Astrocyte (in vitro differentiated cells and primary cell): Measurements from ENCODE around the gene CPPED1. TPM values are rescaled to one million over a fixed set of nuclear protein-coding genes. Genes with fewer than 3 reads are reported as not detected.
"Not testable (repeated sequence)": the region's sequence is repeated elsewhere in the genome, so short reads cannot be mapped to it uniquely, and the experiment has no call there.

Experiments used
- DNase-seq: peaks from one replicate; pipeline ENCODE4 v3.0.0-alpha.2; 2010; ENCODE audit warnings: low read depth
- FAIRE-seq: peaks from 2 replicates; lab custom pipeline; 2011; peaks lifted over from hg19 to GRCh38; lab: Jason Lieb, UNC
- H2AFZ ChIP-seq: 2 replicates; pipeline ENCODE4 v1.6.0; 2012; ENCODE audit warnings: low read depth, low read length, inconsistent platforms
- H3K27ac ChIP-seq: 2 replicates; pipeline ENCODE4 v1.5.1; 2011; ENCODE audit warnings: low read depth, low read length, inconsistent platforms
- H3K27me3 ChIP-seq: 2 replicates; pipeline ENCODE4 v1.6.0; 2011; ENCODE audit warnings: low read length, inconsistent platforms; ENCODE audit not compliant: insufficient read depth
- H3K36me3 ChIP-seq: 2 replicates; pipeline ENCODE4 v1.5.1; 2011; ENCODE audit warnings: low read length, inconsistent platforms; ENCODE audit not compliant: insufficient read depth
- H3K4me1 ChIP-seq: 2 replicates; pipeline ENCODE4 v1.5.1; 2011; ENCODE audit warnings: low read length, inconsistent platforms; ENCODE audit not compliant: insufficient read depth
- H3K4me2 ChIP-seq: 2 replicates; pipeline ENCODE4 v1.6.0; 2012; ENCODE audit warnings: low read length, inconsistent platforms
- H3K4me3 ChIP-seq: 2 replicates; pipeline ENCODE4 v1.5.1; 2011; ENCODE audit warnings: low read depth, mild to moderate bottlenecking, low read length, inconsistent platforms; ENCODE audit not compliant: insufficient read depth
- H3K79me2 ChIP-seq: 2 replicates; pipeline ENCODE4 v1.6.0; 2012; ENCODE audit warnings: mild to moderate bottlenecking, low read length, inconsistent platforms; ENCODE audit not compliant: insufficient read depth
- H3K9ac ChIP-seq: 2 replicates; pipeline ENCODE4 v1.6.0; 2012; ENCODE audit warnings: mild to moderate bottlenecking, low read length, inconsistent platforms
- H3K9me3 ChIP-seq: 2 replicates; pipeline ENCODE4 v1.5.1; 2012; ENCODE audit warnings: low read depth, mild to moderate bottlenecking, low read length, inconsistent platforms; ENCODE audit not compliant: insufficient read depth
- H4K20me1 ChIP-seq: 2 replicates; pipeline ENCODE4 v1.6.0; 2012; ENCODE audit warnings: low read length, inconsistent platforms; ENCODE audit not compliant: insufficient read depth
- H3K27ac Mint-ChIP-seq: one replicate; pipeline ENCODE4 v1.8.0; 2021; ENCODE audit warnings: mild to moderate bottlenecking, mixed read lengths; ENCODE audit not compliant: unreplicated experiment
- H3K27me3 Mint-ChIP-seq: one replicate; pipeline ENCODE4 v1.8.0; 2021; ENCODE audit warnings: low read depth, mixed read lengths; ENCODE audit not compliant: unreplicated experiment
- H3K36me3 Mint-ChIP-seq: one replicate; pipeline ENCODE4 v1.8.0; 2021; ENCODE audit warnings: low read depth, mixed read lengths; ENCODE audit not compliant: unreplicated experiment
- H3K4me1 Mint-ChIP-seq: one replicate; pipeline ENCODE4 v1.8.0; 2021; ENCODE audit warnings: low read depth, mixed read lengths; ENCODE audit not compliant: unreplicated experiment
- H3K4me3 Mint-ChIP-seq: one replicate; pipeline ENCODE4 v1.8.0; 2021; ENCODE audit warnings: mild to moderate bottlenecking, moderate library complexity, mixed read lengths; ENCODE audit not compliant: unreplicated experiment
- H3K9me3 Mint-ChIP-seq: one replicate; pipeline ENCODE4 v1.8.0; 2021; ENCODE audit warnings: mild to moderate bottlenecking, mixed read lengths; ENCODE audit not compliant: unreplicated experiment
- EZH2 ChIP-seq: IDR thresholded peaks from 2 replicates; pipeline ENCODE4 v1.6.1; 2012; ENCODE audit warnings: mild to moderate bottlenecking, low read length, inconsistent platforms; ENCODE audit not compliant: insufficient read depth
- total RNA-seq: library from RNA; stranded (reverse); gene quantifications from 2 replicates; pipeline ENCODE4 v1.2.1, GENCODE V29; 2021
- TF ChIP-seq, protein P1 (sequence below): IDR thresholded peaks from 2 replicates; pipeline ENCODE4 v1.5.1; 2011; ENCODE audit warnings: low read depth, mild to moderate bottlenecking, inconsistent platforms, low read length, moderate library complexity; ENCODE audit not compliant: insufficient read depth

Gene CPPED1
- total RNA-seq, 1 donor from 2014 or later = 28.5 TPM

DNA sequence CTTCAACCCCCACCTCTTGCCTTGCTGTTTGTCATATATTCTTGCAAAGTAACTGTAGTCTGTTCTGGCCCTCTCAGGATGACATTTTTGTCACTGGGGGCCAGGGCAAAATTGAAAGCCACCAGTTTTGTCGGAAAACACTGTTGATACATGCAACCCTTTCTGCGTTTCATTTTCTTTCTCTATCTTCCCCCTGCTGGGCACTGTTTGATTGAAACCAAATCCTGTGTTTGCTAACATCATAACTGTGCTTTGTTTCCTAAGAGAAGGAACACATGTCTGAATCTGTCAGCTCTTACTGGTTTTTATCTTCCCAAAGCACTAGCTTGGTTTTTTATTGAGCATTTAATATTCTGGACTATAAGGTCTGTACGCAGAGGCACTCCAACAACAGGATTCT lies 11.7 kb upstream of the CPPED1 start:
- Histone ChIP-seq H3K4me1 (no peaks in the 10 kb centered on the region), H3K36me3 (no peaks in the 10 kb centered on the region), H3K9me3 (no peaks in the 10 kb centered on the region), H3K27me3 (no peaks in the 10 kb centered on the region), H3K79me2 (no peaks in the 10 kb centered on the region), H3K27ac (no peak overlapping the region), H2AFZ (no peak overlapping the region), H4K20me1 (no peaks in the 10 kb centered on the region), H3K9ac (no peak overlapping the region), H3K4me3 (no peak overlapping the region), H3K4me2 (no peak overlapping the region)
- Mint-ChIP-seq H3K36me3 (no peaks in the 10 kb centered on the region), H3K27ac (no peak overlapping the region), H3K4me3 (no peak overlapping the region), H3K4me1 (no peaks in the 10 kb centered on the region), H3K9me3 (peaks cover 7% of the 10 kb centered on the region), H3K27me3 (no peaks in the 10 kb centered on the region)
- TF ChIP-seq, protein P1, sequence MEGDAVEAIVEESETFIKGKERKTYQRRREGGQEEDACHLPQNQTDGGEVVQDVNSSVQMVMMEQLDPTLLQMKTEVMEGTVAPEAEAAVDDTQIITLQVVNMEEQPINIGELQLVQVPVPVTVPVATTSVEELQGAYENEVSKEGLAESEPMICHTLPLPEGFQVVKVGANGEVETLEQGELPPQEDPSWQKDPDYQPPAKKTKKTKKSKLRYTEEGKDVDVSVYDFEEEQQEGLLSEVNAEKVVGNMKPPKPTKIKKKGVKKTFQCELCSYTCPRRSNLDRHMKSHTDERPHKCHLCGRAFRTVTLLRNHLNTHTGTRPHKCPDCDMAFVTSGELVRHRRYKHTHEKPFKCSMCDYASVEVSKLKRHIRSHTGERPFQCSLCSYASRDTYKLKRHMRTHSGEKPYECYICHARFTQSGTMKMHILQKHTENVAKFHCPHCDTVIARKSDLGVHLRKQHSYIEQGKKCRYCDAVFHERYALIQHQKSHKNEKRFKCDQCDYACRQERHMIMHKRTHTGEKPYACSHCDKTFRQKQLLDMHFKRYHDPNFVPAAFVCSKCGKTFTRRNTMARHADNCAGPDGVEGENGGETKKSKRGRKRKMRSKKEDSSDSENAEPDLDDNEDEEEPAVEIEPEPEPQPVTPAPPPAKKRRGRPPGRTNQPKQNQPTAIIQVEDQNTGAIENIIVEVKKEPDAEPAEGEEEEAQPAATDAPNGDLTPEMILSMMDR = no peak
- no peak for TF ChIP-seq EZH2
- FAIRE-seq = no peak
- DNase-seq = no peak

DNA sequence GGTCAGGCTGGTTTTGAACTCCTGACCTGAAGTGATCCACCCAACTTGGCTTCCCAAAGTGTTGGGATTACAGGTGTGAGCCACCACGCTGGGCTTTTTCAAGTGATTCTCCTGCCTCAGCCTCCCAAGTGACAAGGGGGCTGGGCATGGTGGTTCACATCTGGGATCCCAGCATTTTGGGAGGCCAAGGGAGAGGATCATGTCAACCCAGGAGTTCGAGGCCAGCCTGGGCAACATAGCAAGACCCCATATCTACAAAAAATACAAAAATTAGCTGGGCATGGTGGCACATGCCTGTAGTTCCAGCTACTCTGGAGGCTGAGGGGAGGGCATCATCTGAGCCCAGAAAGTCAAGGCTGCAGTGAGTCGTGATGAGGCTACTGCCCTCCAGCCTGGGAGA lies 10.0 kb upstream of the CPPED1 start:
- not testable (repeated sequence) for H3K4me2 ChIP-seq, H3K4me3 Mint-ChIP-seq, H3K27ac ChIP-seq, H3K9ac ChIP-seq, H3K27ac Mint-ChIP-seq, H3K79me2 ChIP-seq, H3K9me3 ChIP-seq, H2AFZ ChIP-seq, H3K27me3 ChIP-seq, DNase-seq, H3K4me3 ChIP-seq, H3K4me1 ChIP-seq, H3K4me1 Mint-ChIP-seq, H3K36me3 ChIP-seq, H3K27me3 Mint-ChIP-seq, H4K20me1 ChIP-seq, H3K36me3 Mint-ChIP-seq, FAIRE-seq, H3K9me3 Mint-ChIP-seq

DNA sequence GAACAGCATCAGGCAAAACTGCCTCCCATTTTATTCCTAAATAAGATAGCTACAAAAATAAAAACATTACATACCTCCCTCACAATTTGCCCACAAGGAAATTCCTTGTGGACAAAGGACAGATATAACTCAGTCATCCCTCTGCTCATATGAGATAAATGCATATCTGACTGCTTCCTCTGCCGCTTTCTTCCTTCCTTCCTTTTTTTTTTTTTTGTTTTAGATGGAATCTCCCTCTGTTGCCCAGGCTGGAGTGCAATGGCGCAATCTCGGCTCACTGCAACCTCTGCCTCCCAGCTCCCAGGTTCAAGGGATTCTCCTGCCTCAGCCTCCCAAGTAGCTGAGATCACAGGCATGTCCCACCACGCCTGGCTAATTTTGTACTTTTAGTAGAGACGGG lies 9.6 kb upstream of the CPPED1 start:
- not testable (repeated sequence) for H3K36me3 ChIP-seq, H4K20me1 ChIP-seq, H3K9me3 Mint-ChIP-seq, H3K27ac Mint-ChIP-seq, H3K4me1 ChIP-seq, H2AFZ ChIP-seq, H3K79me2 ChIP-seq, H3K4me3 ChIP-seq, H3K27ac ChIP-seq, H3K4me3 Mint-ChIP-seq, H3K4me1 Mint-ChIP-seq, H3K4me2 ChIP-seq, H3K27me3 ChIP-seq, H3K9ac ChIP-seq, H3K9me3 ChIP-seq, H3K36me3 Mint-ChIP-seq, FAIRE-seq, DNase-seq, H3K27me3 Mint-ChIP-seq
